Lower leg skin (tissue), 4 donors: ENCODE measurements around the gene LTC4S. TPM values are rescaled to one million over a fixed set of nuclear protein-coding genes. Genes with fewer than 3 reads are reported as not detected.
"Not testable (repeated sequence)": the region's sequence is repeated elsewhere in the genome, so short reads cannot be mapped to it uniquely, and the experiment has no call there.

ENCODE experiments used
- DNase-seq, 2 donors: peaks; one replicate each; pipeline ENCODE4 v3.0.0-alpha.2; 2019; ENCODE audit warnings: low spot score in 2 of 2
- H3K4me3 ChIP-seq: fragments of 200-600 bp; sonication (generic); 2 replicates; pipeline ENCODE4 v1.5.1; 2017; ENCODE audit warnings: mild to moderate bottlenecking, low read depth; ENCODE audit not compliant: poor library complexity, severe bottlenecking
- CTCF ChIP-seq, 3 donors: fragments of 450-650 bp; IDR thresholded peaks; one replicate each; pipeline ENCODE4 v1.5.1; 2016; ENCODE audit warnings: antibody characterized with exemption in 3 of 3, mild to moderate bottlenecking in 3 of 3, moderate library complexity in 2 of 3
- POLR2A ChIP-seq, 2 donors: fragments of 450-650 bp; IDR thresholded peaks; one replicate each; pipeline ENCODE4 v1.6.1; 2016 to 2017; ENCODE audit warnings: antibody characterized with exemption in 2 of 2, mild to moderate bottlenecking in 1 of 2, moderate library complexity in 1 of 2
- WGBS, 2 donors: methylation state at CpG; one replicate each; pipeline ENCODE4 v1.1.5; 2018; 5-methylcytosine and 5-hydroxymethylcytosine counted together
- intact Hi-C: fragments of 100-400 bp; cut with DNase I; formaldehyde crosslinking; loops from one replicate; pipeline ENCODE4 v1.15.0; 2023; ENCODE audit warnings: low total_unique reads
- total RNA-seq, 4 donors: library from RNA; depleted of rRNA; stranded (reverse); fragments of >200 nt; gene quantifications; one replicate each; pipeline ENCODE4 v1.1.0, GENCODE V29; 2016

LTC4S gene
- total RNA-seq, 4 donors from 2014 or later = 3.5 to 14.8 (median 9.6) TPM

GRCh38 chr5:179832039-179832745 is 38.4 kb downstream of the LTC4S start:
- DNase-seq = no peak
- no peak for TF ChIP-seq CTCF (IDR thresholded peaks at IDR 0.05)
- TF ChIP-seq POLR2A (IDR thresholded peaks at IDR 0.05) = no peak
- no peak overlapping the region for H3K4me3 ChIP-seq
- WGBS, 2 donors = 88 to 95% methylated on average over 13 to 20 of the region's 20 CpGs
- intact Hi-C loops = no loop called here

GRCh38 chr5:179833056-179833708 is 39.4 kb downstream of the LTC4S start:
- no peak overlapping the region for H3K4me3 ChIP-seq
- 79 to 83% methylated on average over 22 to 23 of the region's 23 CpGs for WGBS, 2 donors
- no peak for TF ChIP-seq POLR2A (IDR thresholded peaks at IDR 0.05)
- no peak for TF ChIP-seq CTCF (IDR thresholded peaks at IDR 0.05)
- DNase-seq = no peak
- intact Hi-C loops = no loop called here

GRCh38 chr5:179833709-179834070 is 39.9 kb downstream of the LTC4S start:
- H3K4me3 ChIP-seq = no peak overlapping the region
- intact Hi-C loops = no loop called here
- 93 to 98% methylated on average over 3 of the region's 3 CpGs for WGBS, 2 donors
- DNase-seq = no peak
- TF ChIP-seq CTCF (IDR thresholded peaks at IDR 0.05) (no peak), POLR2A (IDR thresholded peaks at IDR 0.05) (no peak)

GRCh38 chr5:179834120-179834519 is 40.3 kb downstream of the LTC4S start:
- TF ChIP-seq POLR2A (IDR thresholded peaks at IDR 0.05) = no peak
- TF ChIP-seq CTCF (IDR thresholded peaks at IDR 0.05) = no peak
- DNase-seq = no peak
- intact Hi-C loops = no loop called here
- H3K4me3 ChIP-seq = no peak overlapping the region
- 80 to 83% methylated on average over 8 of the region's 8 CpGs for WGBS, 2 donors

GRCh38 chr5:179834871-179835270 is 41.1 kb downstream of the LTC4S start:
- WGBS, 2 donors = 97 to 98% methylated on average over 6 to 26 of the region's 28 CpGs

GRCh38 chr5:179836225-179837019 is 42.6 kb downstream of the LTC4S start:
- intact Hi-C loops = no loop called here
- 83 to 84% methylated on average over 18 to 19 of the region's 19 CpGs for WGBS, 2 donors
- TF ChIP-seq CTCF (IDR thresholded peaks at IDR 0.05) (no peak), POLR2A (IDR thresholded peaks at IDR 0.05) (no peak)
- H3K4me3 ChIP-seq = no peak overlapping the region
- DNase-seq = no peak

More at GRCh38 chr5:179834871-179835270, 41.1 kb downstream of the LTC4S start:
- intact Hi-C loops, H3K4me3 ChIP-seq, DNase-seq: not testable (repeated sequence)
